Activated naive CD4-positive, alpha-beta T cell treated with anti-CD3 and anti-CD28 coated beads, Interleukin-2, amount 50 U/mL, for 72 hours (primary cell): ENCODE measurements around the gene RNASE12. TPM values are rescaled to one million over a fixed set of nuclear protein-coding genes. Genes with fewer than 3 reads are reported as not detected.
"Not testable (repeated sequence)": the region's sequence is repeated elsewhere in the genome, so short reads cannot be mapped to it uniquely, and the experiment has no call there.

Experiments
- ATAC-seq, 2 donors: fragments of 150-1000 bp; cut with Tn5 transposase; 2 replicates each; pipeline ENCODE4 v1.10.0; 2021; ENCODE audit warnings: mild to moderate bottlenecking in 2 of 2, moderate library complexity in 2 of 2
- DNase-seq, 2 donors: peaks; one replicate each; pipeline ENCODE4 v3.0.0; 2021 to 2022; ENCODE audit warnings: low spot score in 2 of 2
- H3K27ac Mint-ChIP-seq, 2 donors: one replicate each; pipeline ENCODE4 v1.8.0; 2022; ENCODE audit warnings: mild to moderate bottlenecking in 2 of 2, mixed read lengths in 2 of 2
- H3K36me3 Mint-ChIP-seq, 2 donors: one replicate each; pipeline ENCODE4 v1.8.0; 2022; ENCODE audit warnings: mixed read lengths in 2 of 2
- H3K9me3 Mint-ChIP-seq, 2 donors: one replicate each; pipeline ENCODE4 v1.8.0; 2022; ENCODE audit warnings: mixed read lengths in 2 of 2
- total RNA-seq, 2 donors: library from RNA; stranded (reverse); gene quantifications; one replicate each; pipeline ENCODE4 v1.2.3, GENCODE V29; 2022

RNASE12 gene
- total RNA-seq, 2 donors from 2014 or later: not detected

GRCh38 chr14:20568393-20568792, 22.8 kb downstream of the RNASE12 start:
- H3K27ac Mint-ChIP-seq: no peak overlapping the region
- ATAC-seq (no peak), DNase-seq (no peak)
- H3K9me3 Mint-ChIP-seq: peaks cover 5 to 9% of the 10 kb centered on the region in 2 donors
- H3K36me3 Mint-ChIP-seq: peaks cover 8 to 15% of the 10 kb centered on the region in 2 donors

GRCh38 chr14:20567199-20567598, 24.0 kb downstream of the RNASE12 start:
- DNase-seq, H3K27ac Mint-ChIP-seq, ATAC-seq, H3K9me3 Mint-ChIP-seq: not testable (repeated sequence)
- H3K36me3 Mint-ChIP-seq: peaks cover 8 to 15% of the 10 kb centered on the region in 2 donors

DNA sequence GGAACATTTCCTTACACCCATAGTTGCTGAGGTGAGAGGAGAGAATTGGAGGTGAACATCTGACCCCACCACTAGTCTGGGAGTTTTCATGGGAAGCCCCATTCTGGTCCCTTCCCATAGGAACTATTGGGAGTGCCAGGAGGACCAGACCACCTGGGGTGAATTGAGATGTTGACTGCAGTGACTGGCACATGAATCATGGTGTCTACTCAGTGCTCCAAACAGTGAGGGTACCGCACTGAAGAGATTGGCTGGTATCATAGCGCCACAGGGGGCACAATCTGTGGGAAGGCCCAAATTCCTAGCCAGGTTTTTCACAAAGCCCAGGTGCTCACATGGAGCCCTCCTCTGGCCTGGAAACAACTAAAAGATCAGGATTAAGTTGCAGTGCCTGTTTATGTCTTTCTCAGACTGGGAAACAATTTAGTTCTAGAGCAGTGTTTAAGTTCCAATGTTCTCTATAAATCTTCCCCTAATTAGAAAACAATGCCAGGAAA, 26.6 kb downstream of the RNASE12 start:
- peaks cover 5 to 9% of the 10 kb centered on the region in 2 donors for H3K9me3 Mint-ChIP-seq
- H3K27ac Mint-ChIP-seq: no peak overlapping the region
- DNase-seq (no peak), ATAC-seq (no peak)
- H3K36me3 Mint-ChIP-seq: peaks cover 8 to 15% of the 10 kb centered on the region in 2 donors

GRCh38 chr14:20563971-20564370, 27.2 kb downstream of the RNASE12 start:
- ATAC-seq: no peak
- Mint-ChIP-seq H3K27ac (no peak overlapping the region), H3K9me3 (peaks cover 5% of the 10 kb centered on the region in 2 donors), H3K36me3 (peaks cover 7 to 12% of the 10 kb centered on the region in 2 donors)
- DNase-seq: no peak

DNA sequence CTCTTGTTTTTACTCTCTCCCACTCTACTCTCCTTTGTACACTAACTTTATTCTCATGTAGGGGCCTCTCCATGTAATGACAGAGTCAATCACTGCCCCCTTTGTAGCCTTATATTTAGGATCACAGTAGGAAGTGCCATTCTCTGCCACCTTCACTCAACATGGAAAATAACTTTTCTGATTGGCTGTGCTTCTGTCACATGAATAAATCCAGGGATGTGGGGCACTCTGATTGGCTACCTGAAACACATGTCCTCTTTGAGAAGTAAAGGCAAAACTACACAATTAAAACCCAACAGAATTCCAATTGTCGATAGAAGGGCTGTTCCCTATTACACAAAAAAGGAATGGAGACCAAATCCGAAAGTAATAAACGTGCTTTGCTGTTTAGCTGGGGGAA, 30.2 kb downstream of the RNASE12 start, which contains the start of gene RNASE9:
RNASE9 (minus strand) TSS at position 87 of the 400 bp plus-strand sequence.
- no peak for ATAC-seq

DNA sequence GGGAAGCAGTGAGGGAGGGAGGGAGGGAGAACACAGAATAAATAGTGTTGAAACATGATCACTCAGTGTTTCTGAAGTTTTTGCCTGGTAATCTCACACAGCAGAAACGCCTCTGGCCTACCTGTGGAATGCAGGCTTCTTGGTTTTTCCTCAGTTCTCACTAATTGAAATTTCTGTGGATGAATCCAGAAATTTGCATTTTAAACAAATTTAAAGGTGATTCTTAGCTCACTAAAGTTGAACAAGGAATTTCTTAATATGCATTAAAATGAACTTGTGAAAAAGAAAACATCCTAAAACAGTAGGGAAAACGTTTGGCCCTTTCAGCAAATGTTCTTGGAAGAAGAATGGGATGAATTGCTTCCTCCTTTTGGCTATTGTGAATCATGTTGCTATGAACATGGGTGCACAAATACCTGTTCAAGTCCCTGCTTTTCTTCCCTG, 31.7 kb downstream of the RNASE12 start:
- Mint-ChIP-seq H3K27ac (no peak overlapping the region), H3K9me3 (no peaks in the 10 kb centered on the region), H3K36me3 (no peaks in the 10 kb centered on the region)
- no peak for DNase-seq
- ATAC-seq: no peak

More for the DNA sequence above, 30.2 kb downstream of the RNASE12 start, which contains the start of gene RNASE9:
- H3K36me3 Mint-ChIP-seq: no peaks in the 10 kb centered on the region
- DNase-seq: no peak
- no peaks in the 10 kb centered on the region for H3K9me3 Mint-ChIP-seq
- H3K27ac Mint-ChIP-seq: no peak within 1 kb of the TSS

- DNase-seq: no peak
- Mint-ChIP-seq H3K9me3 (no peaks in the 10 kb centered on the region), H3K36me3 (no peaks in the 10 kb centered on the region), H3K27ac (no peak overlapping the region)
- ATAC-seq: no peak
These were observed 34.0 kb downstream of the RNASE12 start for GRCh38 chr14:20557212-20557542.

DNA sequence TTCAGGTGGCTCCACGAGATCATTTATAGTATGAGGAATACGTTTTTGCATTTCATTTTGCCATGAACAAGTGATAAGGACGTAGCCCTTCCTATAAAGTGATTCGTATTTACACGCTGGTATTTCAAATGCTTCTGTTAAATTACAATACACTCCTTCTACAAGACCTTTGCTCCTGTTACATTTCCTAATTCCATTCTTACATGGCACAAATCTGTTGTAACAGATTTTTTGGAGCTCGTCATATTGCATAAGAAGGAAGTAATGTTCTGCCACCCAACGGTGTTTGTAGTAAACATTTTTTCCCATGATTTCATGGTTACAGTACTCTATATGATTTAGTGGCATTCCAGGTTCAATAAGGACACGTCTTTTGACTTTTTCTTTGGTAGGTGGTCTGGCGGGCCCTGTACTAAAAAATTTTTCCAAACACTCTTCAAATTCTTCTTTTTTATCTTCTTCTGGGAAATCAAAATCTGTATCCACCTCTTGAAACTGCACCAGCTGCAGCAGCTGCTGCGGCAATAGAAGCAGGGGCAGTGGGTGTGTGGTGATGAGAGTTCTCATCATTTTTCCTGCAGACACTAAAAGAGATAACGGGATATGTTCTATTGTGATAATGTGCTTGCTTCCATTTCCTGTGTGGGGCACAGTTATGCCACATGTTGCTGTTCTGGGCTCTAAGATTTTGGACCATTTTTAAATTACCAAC, 34.5 kb downstream of the RNASE12 start:
- Mint-ChIP-seq H3K9me3 (no peaks in the 10 kb centered on the region), H3K27ac (no peak overlapping the region), H3K36me3 (no peaks in the 10 kb centered on the region)
- DNase-seq (no peak), ATAC-seq (no peak)

DNA sequence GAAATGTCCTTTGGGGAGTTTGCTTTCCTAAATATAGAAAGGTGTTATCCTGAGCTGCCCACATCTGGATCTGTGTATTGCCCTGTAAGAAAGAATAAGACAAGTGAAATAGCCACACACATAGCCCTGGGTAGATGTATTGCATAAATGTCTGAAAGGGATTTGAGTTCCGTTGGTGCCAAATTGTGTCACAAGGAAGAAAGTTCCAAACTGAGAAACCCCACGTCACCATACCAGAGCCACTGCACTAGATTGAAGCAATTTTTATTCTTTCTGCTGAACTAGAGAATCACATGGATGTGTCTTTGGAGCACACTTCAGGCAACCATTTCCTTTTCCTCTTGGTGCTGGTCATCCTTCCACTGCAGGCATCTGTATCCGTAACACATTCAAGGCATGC, 35.3 kb downstream of the RNASE12 start:
- Mint-ChIP-seq H3K9me3 (no peaks in the 10 kb centered on the region), H3K27ac (no peak overlapping the region), H3K36me3 (no peaks in the 10 kb centered on the region)
- no peak for DNase-seq
- ATAC-seq: no peak

DNA sequence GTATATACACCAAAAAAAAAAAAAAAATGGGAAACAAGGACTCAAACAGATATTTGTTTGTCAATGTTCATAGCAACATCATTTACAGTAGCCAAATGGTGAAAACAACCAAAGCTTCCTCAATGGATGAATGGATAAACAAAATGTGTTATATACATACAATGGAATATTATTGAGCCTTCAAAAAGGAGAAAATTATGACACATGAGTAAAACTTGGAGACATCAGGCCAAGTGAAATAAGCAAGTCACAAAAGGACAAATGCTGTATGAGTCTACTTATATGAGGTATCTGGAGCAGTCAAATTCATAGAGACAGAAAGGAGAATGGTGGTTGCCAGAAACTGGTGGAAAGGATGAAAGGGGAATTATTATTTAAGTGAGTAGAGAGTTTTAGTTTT, 38.2 kb downstream of the RNASE12 start:
- DNase-seq: no peak
- no peak for ATAC-seq
- no peaks in the 10 kb centered on the region for H3K9me3 Mint-ChIP-seq
- H3K27ac Mint-ChIP-seq: no peak overlapping the region
- no peaks in the 10 kb centered on the region for H3K36me3 Mint-ChIP-seq

GRCh38 chr14:20551606-20552005, 39.6 kb downstream of the RNASE12 start:
- Mint-ChIP-seq H3K36me3 (no peaks in the 10 kb centered on the region), H3K9me3 (no peaks in the 10 kb centered on the region), H3K27ac (no peak overlapping the region)
- no peak for DNase-seq
- ATAC-seq: no peak

GRCh38 chr14:20550926-20551325, 40.2 kb downstream of the RNASE12 start:
- ATAC-seq: no peak
- Mint-ChIP-seq H3K36me3 (no peaks in the 10 kb centered on the region), H3K27ac (no peak overlapping the region), H3K9me3 (no peaks in the 10 kb centered on the region)
- no peak for DNase-seq

- DNase-seq (no peak), ATAC-seq (no peak)
- Mint-ChIP-seq H3K9me3 (no peaks in the 10 kb centered on the region), H3K36me3 (no peaks in the 10 kb centered on the region), H3K27ac (no peak overlapping the region)
These were observed 42.6 kb downstream of the RNASE12 start for GRCh38 chr14:20548414-20549158.

DNA sequence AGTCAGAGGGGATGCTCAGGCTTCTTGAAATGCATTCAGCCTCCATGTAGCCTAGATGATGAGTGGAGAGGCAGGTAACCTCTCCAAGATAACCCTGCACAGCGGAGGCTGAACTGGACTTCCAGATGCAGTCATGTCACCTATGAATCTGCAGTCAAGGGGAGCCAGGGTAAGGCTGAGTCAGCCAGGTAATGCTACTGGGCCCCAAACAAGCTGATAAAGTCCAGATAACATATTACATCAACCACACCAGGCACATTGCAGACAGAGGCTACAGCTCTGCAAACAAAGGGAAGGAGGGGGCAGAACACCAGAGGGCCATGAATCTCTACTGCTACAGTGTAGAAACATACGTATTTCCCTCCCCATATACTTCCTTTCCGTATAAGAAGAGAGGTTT, 44.3 kb downstream of the RNASE12 start:
- H3K27ac Mint-ChIP-seq: no peak overlapping the region
- DNase-seq (no peak), ATAC-seq (no peak)
- H3K36me3 Mint-ChIP-seq: no peaks in the 10 kb centered on the region
- H3K9me3 Mint-ChIP-seq: no peaks in the 10 kb centered on the region
